HepG2 (cell line): ENCODE measurements around the gene SRC. TPM values are rescaled to one million over a fixed set of nuclear protein-coding genes. Genes with fewer than 3 reads are reported as not detected.
A peak's percentile ranks its signal among the peaks of the same experiment; 100 is the strongest.

Experiments used
- ARNT2 ChIP-seq: sonication (generic); formaldehyde crosslinking; IDR thresholded peaks from 2 replicates; pipeline ENCODE4 v1.8.0; 2022; ENCODE audit warnings: mild to moderate bottlenecking, low read depth, missing genetic modification reagents, moderate library complexity
- IRF2 ChIP-seq: IDR thresholded peaks from 2 replicates; pipeline ENCODE4 v1.6.1; 2018; ENCODE audit warnings: missing genetic modification reagents, missing compliant biosample characterization
- JUND ChIP-seq: sonication (generic); formaldehyde crosslinking; IDR thresholded peaks from 2 replicates; pipeline ENCODE4 v1.8.0; 2022; ENCODE audit warnings: mild to moderate bottlenecking, missing genetic modification reagents
- MTF1 ChIP-seq: sonication (generic); formaldehyde crosslinking; IDR thresholded peaks from 2 replicates; pipeline ENCODE4 v1.5.0; 2020; ENCODE audit warnings: missing genetic modification reagents
- NFKB2 ChIP-seq: sonication (generic); formaldehyde crosslinking; IDR thresholded peaks from 2 replicates; pipeline ENCODE4 v1.4.0; 2020; ENCODE audit warnings: missing genetic modification reagents, borderline replicate concordance
- NR2C2 ChIP-seq: sonication (generic); formaldehyde crosslinking; IDR thresholded peaks from 2 replicates; pipeline ENCODE4 v1.4.0; 2020; ENCODE audit warnings: missing genetic modification reagents, mild to moderate bottlenecking, moderate library complexity, borderline replicate concordance
- PAF1 ChIP-seq: IDR thresholded peaks from 2 replicates; pipeline ENCODE4 v1.6.1; 2016; ENCODE audit warnings: missing genetic modification reagents, missing compliant biosample characterization
- PHF5A ChIP-seq: IDR thresholded peaks from one replicate; pipeline ENCODE4 v1.6.1; 2018; ENCODE audit warnings: low read depth, missing genetic modification reagents; ENCODE audit not compliant: unreplicated experiment
- RAD21 ChIP-seq: fragments of 450-650 bp; formaldehyde crosslinking; IDR thresholded peaks from 2 replicates; pipeline ENCODE4 v1.5.0; 2020; ENCODE audit warnings: mild to moderate bottlenecking
- REPIN1 ChIP-seq: sonication (generic); formaldehyde crosslinking; IDR thresholded peaks from 2 replicates; pipeline ENCODE4 v1.8.0; 2022; ENCODE audit warnings: missing genetic modification reagents, low read depth, mild to moderate bottlenecking, borderline replicate concordance
- SKIL ChIP-seq: sonication (generic); formaldehyde crosslinking; IDR thresholded peaks from 2 replicates; pipeline ENCODE4 v1.8.0; 2022; ENCODE audit warnings: missing genetic modification reagents, mild to moderate bottlenecking, moderate library complexity, borderline replicate concordance
- STAT5B ChIP-seq: sonication (generic); formaldehyde crosslinking; IDR thresholded peaks from 2 replicates; pipeline ENCODE4 v1.4.0; 2020; ENCODE audit warnings: missing genetic modification reagents
- THAP9 ChIP-seq: sonication (generic); formaldehyde crosslinking; IDR thresholded peaks from 2 replicates; pipeline ENCODE4; 2020; ENCODE audit warnings: missing genetic modification reagents, mild to moderate bottlenecking, borderline replicate concordance
- TOE1 ChIP-seq: sonication (generic); formaldehyde crosslinking; IDR thresholded peaks from 2 replicates; pipeline ENCODE4 v1.4.0; 2020; ENCODE audit warnings: mild to moderate bottlenecking, missing genetic modification reagents
- ZBTB20 ChIP-seq: sonication (generic); formaldehyde crosslinking; IDR thresholded peaks from 2 replicates; pipeline ENCODE4 v1.8.1; 2023; ENCODE audit warnings: missing genetic modification reagents, low read depth, mild to moderate bottlenecking, borderline replicate concordance
- ZBTB34 ChIP-seq: sonication (generic); formaldehyde crosslinking; IDR thresholded peaks from 2 replicates; pipeline ENCODE4 v1.8.0; 2022; ENCODE audit warnings: mild to moderate bottlenecking, missing genetic modification reagents
- ZBTB7A ChIP-seq: sonication (generic); formaldehyde crosslinking; IDR thresholded peaks from 2 replicates; pipeline ENCODE4 v1.8.0; 2022; ENCODE audit warnings: mild to moderate bottlenecking, missing genetic modification reagents
- ZMYM3 ChIP-seq: sonication (generic); formaldehyde crosslinking; IDR thresholded peaks from 2 replicates; pipeline ENCODE4 v1.5.1; 2020; ENCODE audit warnings: mild to moderate bottlenecking, missing genetic modification reagents
- ZNF12 ChIP-seq: sonication (generic); formaldehyde crosslinking; IDR thresholded peaks from 2 replicates; pipeline ENCODE4 v1.5.0; 2020; ENCODE audit warnings: missing genetic modification reagents
- ZNF3 ChIP-seq: IDR thresholded peaks from 2 replicates; pipeline ENCODE4 v1.7.0; 2017; ENCODE audit warnings: inconsistent platforms
- ZNF468 ChIP-seq: sonication (generic); formaldehyde crosslinking; IDR thresholded peaks from 2 replicates; pipeline ENCODE4 v1.8.0; 2022; ENCODE audit warnings: mild to moderate bottlenecking, moderate library complexity, missing genetic modification reagents
- ZNF558 ChIP-seq: sonication (generic); formaldehyde crosslinking; IDR thresholded peaks from 2 replicates; pipeline ENCODE4 v1.9.0; 2022; ENCODE audit warnings: mild to moderate bottlenecking, missing genetic modification reagents, borderline replicate concordance
- ZNF570 ChIP-seq: sonication (generic); formaldehyde crosslinking; IDR thresholded peaks from 2 replicates; pipeline ENCODE4 v1.4.0; 2020; ENCODE audit warnings: mild to moderate bottlenecking, missing genetic modification reagents, borderline replicate concordance
- ZNF7 ChIP-seq: IDR thresholded peaks from 2 replicates; pipeline ENCODE4 v1.6.1; 2016; ENCODE audit warnings: missing biosample characterization, missing genetic modification reagents
- ZNF737 ChIP-seq: sonication (generic); formaldehyde crosslinking; IDR thresholded peaks from 2 replicates; pipeline ENCODE4 v1.5.0; 2020; ENCODE audit warnings: missing genetic modification reagents, mild to moderate bottlenecking, borderline replicate concordance
- ZNF761 ChIP-seq: sonication (generic); formaldehyde crosslinking; conservative IDR thresholded peaks from 2 replicates; pipeline ENCODE4 v1.4.0; 2020; ENCODE audit warnings: mild to moderate bottlenecking, missing genetic modification reagents
- ZNF776 ChIP-seq: sonication (generic); formaldehyde crosslinking; IDR thresholded peaks from 2 replicates; pipeline ENCODE4 v1.4.0; 2020; ENCODE audit warnings: mild to moderate bottlenecking, missing genetic modification reagents
- polyA plus RNA-seq, 8 experiments: library from polyadenylated mRNA; depleted of rRNA in 3 of 8; stranded (reverse) in 7 of 8; unstranded in 1 of 8; fragments of >200 nt; fragmentation: Illumina TruSeq in 4 of 8; extraction: Trizol in 4 of 8; gene quantifications; 2 replicates each; pipeline versions ENCODE4 v1.2.1 to v1.2.3, GENCODE V29; 2011 to 2016; ENCODE audit warnings: low read depth in 4 of 8, missing spikeins in 1 of 8, mixed read lengths in 1 of 8; ENCODE audit not compliant: insufficient read depth in 1 of 8
- total RNA-seq, 5 experiments: library from RNA; depleted of rRNA; stranded (reverse); fragments of >200 nt; fragmentation: Illumina TruSeq; extraction: Trizol; gene quantifications; 2 replicates each; pipeline ENCODE4 v1.2.3, GENCODE V29; 2016; ENCODE audit warnings: low read depth in 1 of 5

Gene SRC
- total and polyA plus RNA-seq, 2 of the 13 experiments (the other 11 are each of a cell fraction or from before 2014, with no cell fraction given) = 54.7 to 192 TPM

DNA sequence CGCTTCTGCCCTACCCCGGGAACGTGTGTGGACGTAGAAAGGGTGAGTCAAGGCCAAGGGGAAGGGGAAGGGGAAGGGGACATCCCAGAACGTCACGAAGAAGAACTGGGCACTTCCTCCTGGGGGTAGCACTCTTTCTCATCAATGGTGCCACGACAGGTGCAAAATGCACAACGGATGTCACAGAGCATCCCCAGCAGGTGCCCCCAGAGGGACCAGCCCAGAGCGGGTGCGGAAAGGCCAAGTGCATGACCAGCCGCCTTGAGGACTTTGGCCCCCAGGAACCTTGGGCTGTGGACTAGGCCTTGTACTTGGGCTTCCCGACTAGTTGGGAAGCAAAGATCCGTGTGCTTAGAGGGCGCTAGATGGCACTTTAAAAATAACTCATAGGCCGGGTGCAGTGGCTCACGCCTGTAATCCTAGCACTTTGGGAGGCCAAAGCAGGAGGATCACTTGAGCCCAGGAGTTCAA lies 12.1 kb upstream of the SRC start (continued):
- TF ChIP-seq ZNF776 = 0 out of 2 replicates have a peak, but pooled peaks have one; percentile 17
- TF ChIP-seq ARNT2 = no peak
- TF ChIP-seq ZNF12 (CRISPR knock-in tag) = no peak
- TF ChIP-seq RAD21 (CRISPR knock-in tag) = peak; percentile 31; the same call in 1 of the 2 replicates
- no peak for TF ChIP-seq ZNF468
- TF ChIP-seq JUND (CRISPR knock-in tag) = peak; percentile 52
- TF ChIP-seq NFKB2 (CRISPR knock-in tag) = no peak
- no peak for TF ChIP-seq ZNF558 (CRISPR knock-in tag)
- TF ChIP-seq ZNF737 (CRISPR knock-in tag) = no peak
- TF ChIP-seq ZBTB20 = peak; percentile 51; the same call in 1 of the 2 replicates
- 0 out of 2 replicates have a peak, but pooled peaks have one; percentile 43 for TF ChIP-seq STAT5B
- TF ChIP-seq ZNF3 = no peak
- 0 out of 2 replicates have a peak, but pooled peaks have one; percentile 21 for TF ChIP-seq THAP9 (CRISPR knock-in tag)
- no peak for TF ChIP-seq REPIN1 (CRISPR knock-in tag)
- peak; percentile 43; the same call in 1 of the 2 replicates for TF ChIP-seq NR2C2 (CRISPR knock-in tag)
- no peak for TF ChIP-seq ZNF570 (CRISPR knock-in tag)
- TF ChIP-seq MTF1 = no peak
- no peak for TF ChIP-seq PAF1 (CRISPR knock-in tag)
- no peak for TF ChIP-seq PHF5A (CRISPR knock-in tag)
- TF ChIP-seq ZBTB7A (CRISPR knock-in tag) = no peak; the same call in 1 of the 2 replicates
- TF ChIP-seq IRF2 (CRISPR knock-in tag) = no peak
- peak; percentile 84; the same call in 1 of the 2 replicates for TF ChIP-seq SKIL
- TF ChIP-seq ZNF761 (CRISPR knock-in tag) = no peak
- TF ChIP-seq ZBTB34 (CRISPR knock-in tag) = no peak
- no peak for TF ChIP-seq ZNF7
- no peak for TF ChIP-seq TOE1 (CRISPR knock-in tag)
- peak; percentile 84 for TF ChIP-seq ZMYM3 (CRISPR knock-in tag)
